GM19463 (cell line): ENCODE measurements around the gene TMEM37.

Experiments
- ATAC-seq: cut with Tn5 transposase; IDR thresholded peaks from one replicate; pipeline ENCODE4 v1.9.1; 2021; ENCODE audit warnings: mild to moderate bottlenecking, moderate library complexity; ENCODE audit not compliant: unreplicated experiment

Gene TMEM37

DNA sequence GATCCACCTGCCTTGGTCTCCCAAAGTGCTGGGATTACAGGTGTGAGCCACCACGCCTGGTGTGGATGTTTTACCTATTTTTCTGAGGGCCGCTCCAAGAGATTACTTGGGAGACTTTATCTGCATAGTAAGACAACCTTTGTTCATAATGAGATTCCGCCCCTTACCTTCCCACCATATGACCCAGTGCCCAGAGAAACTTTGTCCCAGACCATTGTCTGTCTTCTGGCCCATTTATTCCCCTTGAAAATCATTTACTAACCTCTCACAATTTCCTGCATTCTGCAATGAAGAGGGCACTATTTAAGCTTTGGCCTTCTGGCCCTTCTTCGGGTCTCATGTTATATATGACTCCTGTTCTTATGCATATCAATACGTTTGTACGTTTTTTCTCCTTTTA, 13.7 kb upstream of the TMEM37 start:
- ATAC-seq = no peak

- ATAC-seq = no peak
Measured at GRCh38 chr2:119419065-119419464, 12.6 kb upstream of the TMEM37 start.

DNA sequence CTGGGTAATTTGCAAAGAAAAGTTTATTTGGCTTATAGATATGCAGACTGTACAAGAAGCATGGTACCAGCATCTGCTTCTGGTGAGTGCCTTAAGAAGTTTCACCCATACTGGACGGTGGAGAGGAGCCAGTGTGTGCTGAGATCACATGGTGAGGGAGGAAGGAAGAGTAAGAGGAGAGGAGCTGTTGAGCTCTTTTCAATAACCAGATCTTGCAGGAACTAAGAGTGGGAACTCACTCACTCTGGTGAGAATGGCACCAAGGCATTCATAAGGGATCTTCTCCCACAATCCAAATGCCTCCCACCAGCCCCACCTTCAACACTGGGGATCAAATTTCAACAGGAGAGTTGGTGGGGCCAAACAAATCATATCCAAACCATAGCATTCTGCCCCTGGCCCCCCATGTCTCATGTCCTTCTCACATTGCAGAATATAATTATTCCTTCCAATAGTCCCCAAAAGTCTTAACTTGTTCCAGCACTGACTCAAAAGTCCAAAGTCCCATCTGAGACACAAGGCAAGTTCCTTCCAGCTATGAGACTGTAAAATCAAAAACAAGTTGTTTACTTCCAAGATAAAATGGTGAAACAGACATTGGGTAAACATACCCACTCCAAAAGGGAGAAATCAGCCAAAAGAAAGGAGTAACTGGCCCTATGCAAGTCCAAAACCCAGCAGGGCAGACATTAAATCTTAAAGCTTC, 11.7 kb upstream of the TMEM37 start:
- no peak for ATAC-seq

DNA sequence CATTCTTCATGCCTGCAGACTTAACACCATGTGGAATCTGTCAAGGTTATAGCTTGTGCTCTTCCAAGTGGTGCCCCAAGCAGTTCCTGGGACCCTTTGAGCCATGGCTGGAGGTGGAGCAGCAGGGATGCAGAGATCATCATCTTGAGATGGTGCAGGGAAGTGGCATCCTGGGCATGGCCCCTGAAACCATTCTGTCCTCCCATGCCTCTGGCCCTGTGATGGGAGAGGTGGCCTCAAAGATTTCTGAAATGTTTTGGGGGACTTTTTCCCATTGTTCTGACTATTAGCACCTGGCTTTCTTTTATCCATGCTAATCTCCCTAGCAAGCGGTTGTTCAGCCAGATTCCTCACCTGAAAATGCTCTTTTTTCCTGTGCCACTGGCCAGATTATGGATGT, 10.3 kb upstream of the TMEM37 start:
- no peak for ATAC-seq

DNA sequence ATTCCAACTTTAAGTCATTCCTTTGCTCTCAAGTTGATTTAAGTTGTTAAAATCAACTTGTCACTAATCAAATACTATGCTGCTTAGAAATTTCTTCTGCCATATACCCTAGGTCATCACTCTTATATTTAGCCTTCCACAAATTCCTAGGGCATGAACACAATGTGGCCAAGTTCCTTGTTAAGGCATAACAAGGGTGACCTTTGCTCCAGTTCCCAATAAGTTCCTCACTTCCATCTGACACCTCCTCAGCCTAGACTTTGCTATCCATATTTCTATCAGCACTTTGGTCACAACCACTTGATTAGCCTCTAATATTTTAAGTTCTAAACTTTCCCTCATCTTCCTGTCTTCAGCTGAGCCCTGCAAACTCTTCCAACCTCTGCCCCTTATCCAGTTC, 9.9 kb upstream of the TMEM37 start:
- ATAC-seq = no peak

- no peak for ATAC-seq
Measured at GRCh38 chr2:119422360-119423107, 9.1 kb upstream of the TMEM37 start.

- no peak for ATAC-seq
Measured at GRCh38 chr2:119423108-119423444, 8.6 kb upstream of the TMEM37 start.

- no peak for ATAC-seq
Measured at GRCh38 chr2:119423811-119424210, 7.8 kb upstream of the TMEM37 start.

GRCh38 chr2:119424284-119425118, 7.2 kb upstream of the TMEM37 start:
- no peak for ATAC-seq

- no peak for ATAC-seq
Measured at GRCh38 chr2:119425119-119425405, 6.6 kb upstream of the TMEM37 start.

GRCh38 chr2:119425620-119426395, 5.8 kb upstream of the TMEM37 start:
- ATAC-seq = no peak

GRCh38 chr2:119426396-119426675, 5.3 kb upstream of the TMEM37 start:
- no peak for ATAC-seq

GRCh38 chr2:119426801-119427395, 4.8 kb upstream of the TMEM37 start:
- ATAC-seq = no peak

DNA sequence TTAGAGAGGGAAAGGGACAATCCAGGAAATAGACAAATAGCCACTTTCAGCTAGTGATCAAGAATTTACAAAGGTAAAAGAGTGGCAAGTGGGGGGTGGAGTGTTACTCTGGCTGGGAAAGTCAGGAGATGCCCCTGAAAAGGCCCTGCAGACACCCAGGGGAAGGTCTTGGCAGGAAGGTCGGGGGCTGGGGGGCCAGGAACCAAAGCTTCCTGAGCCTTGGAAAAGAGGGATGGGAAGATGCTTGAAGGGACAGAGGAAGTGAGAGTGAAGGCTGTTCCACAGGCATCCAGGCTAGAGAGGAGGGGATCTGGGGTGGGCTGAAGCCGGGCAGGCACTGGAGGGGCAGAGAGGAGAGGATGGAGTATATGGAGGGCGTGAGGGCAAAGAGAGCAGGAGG, 3.9 kb upstream of the TMEM37 start:
- no peak for ATAC-seq

- no peak for ATAC-seq
Measured at GRCh38 chr2:119428488-119429224, 3.0 kb upstream of the TMEM37 start.

DNA sequence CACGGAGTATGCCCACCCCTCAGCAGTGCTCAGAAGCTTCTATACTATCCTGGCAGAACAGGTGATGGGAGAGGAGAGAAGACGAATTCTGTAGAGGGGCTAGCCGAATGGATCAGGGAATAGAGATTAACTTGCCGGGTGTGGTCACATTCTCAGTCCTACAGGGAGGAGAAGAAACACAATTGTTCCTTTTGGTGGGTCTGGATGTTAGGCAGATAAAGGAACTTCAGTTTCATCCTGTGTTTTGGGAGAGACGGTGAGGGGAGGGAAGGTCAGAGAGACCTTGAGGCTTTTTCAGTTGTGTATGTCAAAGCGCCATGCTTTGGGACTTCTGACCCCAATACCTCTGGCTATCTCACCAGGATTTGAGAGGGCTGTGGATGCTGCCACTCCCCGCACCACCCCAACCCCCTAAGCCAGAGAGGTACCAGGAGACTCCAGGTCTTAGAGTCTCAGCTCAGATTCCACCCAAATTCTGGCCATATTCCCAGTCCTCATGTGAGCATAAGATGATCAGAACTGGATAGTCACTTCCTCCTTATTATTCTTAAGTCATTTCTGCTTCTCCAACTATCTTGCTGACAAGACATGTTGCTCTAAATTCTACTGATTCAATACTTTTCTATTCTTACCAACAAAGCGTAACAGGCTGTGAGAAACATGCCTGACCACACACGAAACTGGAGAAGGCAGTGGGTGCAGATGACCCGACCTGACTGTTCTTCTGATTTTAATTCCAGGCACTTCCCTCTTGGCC, 2.3 kb upstream of the TMEM37 start:
- ATAC-seq = no peak

DNA sequence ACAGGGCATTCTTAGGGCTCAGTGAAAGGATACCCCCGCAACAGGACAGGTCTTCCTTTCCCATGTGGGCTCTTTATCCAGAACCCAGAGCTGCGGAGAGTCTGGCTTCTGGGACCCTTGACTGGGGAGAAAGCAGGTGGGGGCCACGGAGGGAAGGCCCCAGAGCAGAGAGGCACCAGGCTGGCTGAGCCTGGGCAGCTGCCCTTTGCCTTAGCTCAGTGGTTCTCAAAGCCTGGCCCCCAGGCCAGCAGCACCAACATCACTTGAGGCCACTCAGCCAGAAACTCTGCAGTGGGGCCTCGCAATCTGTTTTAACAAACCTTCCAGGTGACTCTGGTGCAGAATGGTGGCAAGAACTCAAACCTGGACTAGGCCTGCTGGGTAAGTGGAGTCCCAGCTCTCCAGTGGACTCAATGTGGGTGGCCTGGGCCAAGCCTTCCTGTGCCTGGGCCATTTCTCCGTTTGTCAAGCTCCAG, 1.6 kb upstream of the TMEM37 start:
- ATAC-seq = no peak

DNA sequence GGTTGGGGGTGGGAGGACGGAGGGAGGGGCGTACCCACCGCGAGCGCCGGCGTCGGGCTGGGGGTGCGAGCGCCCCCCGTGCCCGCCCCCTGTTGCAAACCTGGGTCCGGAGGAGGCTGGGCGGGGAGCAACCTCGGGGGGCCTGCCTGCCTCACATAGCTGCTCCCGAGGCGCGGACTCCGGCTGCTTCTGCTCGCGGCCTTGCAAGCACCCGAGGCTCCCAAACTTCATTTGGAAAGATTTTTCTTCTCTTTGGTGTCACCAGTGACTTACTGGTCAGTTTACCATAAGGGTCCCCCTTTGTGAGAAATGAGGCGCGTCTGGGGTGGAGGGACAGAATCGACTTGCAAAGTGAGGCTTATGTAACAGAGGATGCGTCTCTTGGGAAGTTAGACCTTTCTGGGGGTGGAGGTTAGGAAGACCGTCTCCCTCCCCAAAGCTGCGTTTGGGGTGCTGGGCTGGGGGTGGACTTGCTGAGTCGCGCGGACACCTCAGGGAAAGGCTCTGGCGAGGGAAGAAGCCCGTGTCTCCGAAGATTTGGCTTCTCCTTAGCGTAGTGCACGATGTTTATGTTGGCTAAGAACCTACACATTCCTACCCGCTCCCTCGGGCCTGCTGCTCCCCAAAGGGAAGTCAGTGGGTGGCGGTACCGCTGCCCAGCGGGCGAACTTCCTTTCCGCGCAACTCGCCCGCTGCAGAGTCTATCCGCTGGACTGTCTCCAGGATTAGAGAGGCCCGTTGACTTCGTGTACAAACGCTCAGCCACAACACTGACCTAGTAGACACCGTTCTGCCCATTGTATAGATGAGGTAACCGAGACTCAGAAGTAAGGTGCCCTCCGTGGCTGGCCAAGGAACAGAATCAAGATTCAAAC, 559 bp downstream of the TMEM37 start:
- peak; percentile 2 for ATAC-seq
